Sciatic nerve (tissue), 1 donor: ENCODE results near the gene IGSF6. TPM values are rescaled to one million over a fixed set of nuclear protein-coding genes. Genes with fewer than 3 reads are reported as not detected.

ENCODE experiments used
- total RNA-seq: library from RNA; stranded (reverse); fragmentation: NEBNext Ultra II Directional; extraction: Animal tissue kit (Norgen Biotek cat#: 25700); gene quantifications from one replicate; pipeline ENCODE4 v1.2.1, GENCODE V29; 2021
- donor health status: DM: no; HTN: no; CAD: no.

The IGSF6 gene
- total RNA-seq, 1 donor from 2014 or later, result 9.1 TPM

Other genes starting within 250 kb of the IGSF6 start
- gene METTL9, start 53.0 kb downstream of the IGSF6 start, total RNA-seq, result 80.1 TPM
- gene OTOA, start 11.4 kb upstream of the IGSF6 start, total RNA-seq, result 0.31 TPM
- 196 TPM for gene NPIPB4, start 205.1 kb upstream of the IGSF6 start, total RNA-seq